ENCODE data around the gene CFI. TPM values are rescaled to one million over a fixed set of nuclear protein-coding genes. Genes with fewer than 3 reads are reported as not detected.

CFI gene
- polyA plus RNA-seq, 5 donors = 79.6 to 110 (median 99.6) TPM

Other genes with a start within 250 kb of the CFI start
- 1 to 10 TPM; 4.3 to 8.8 (median 6.2) TPM for gene MCUB, start 241.8 kb downstream of the CFI start, polyA plus RNA-seq (ENCODE audit: insufficient read depth in 1 of 5, insufficient read length in 5 of 5, low replicate concordance in 1 of 5)
- gene CASP6, start 98.6 kb downstream of the CFI start, polyA plus RNA-seq (ENCODE audit: insufficient read depth in 1 of 5, insufficient read length in 5 of 5, low replicate concordance in 1 of 5) = 10 to 100 TPM; 44.9 to 57.3 (median 49.8) TPM
- 10 to 100 TPM; 29.2 to 37.8 (median 35.1) TPM for gene PLA2G12A, start 71.9 kb downstream of the CFI start, polyA plus RNA-seq (ENCODE audit: insufficient read depth in 1 of 5, insufficient read length in 5 of 5, low replicate concordance in 1 of 5)
- gene GAR1, start 13.8 kb upstream of the CFI start, polyA plus RNA-seq (ENCODE audit: insufficient read depth in 1 of 5, insufficient read length in 5 of 5, low replicate concordance in 1 of 5) = 10 to 100 TPM; 32.3 to 39.5 (median 36.1) TPM
- under 1 TPM; 0.31 to 0.77 (median 0.64) TPM for gene RRH, start 26.0 kb upstream of the CFI start, polyA plus RNA-seq (ENCODE audit: insufficient read depth in 1 of 5, insufficient read length in 5 of 5, low replicate concordance in 1 of 5)
- under 1 TPM; 0.37 to 0.64 (median 0.59) TPM for gene LRIT3, start 46.1 kb upstream of the CFI start, polyA plus RNA-seq (ENCODE audit: insufficient read depth in 1 of 5, insufficient read length in 5 of 5, low replicate concordance in 1 of 5)
- 1 to 10 TPM in 2 of 5 donors, under 1 TPM in 3; 0.73 to 2.1 (median 0.90) TPM for gene EGF, start 110.9 kb upstream of the CFI start, polyA plus RNA-seq (ENCODE audit: insufficient read depth in 1 of 5, insufficient read length in 5 of 5, low replicate concordance in 1 of 5)